Subcutaneous adipose tissue (tissue), 4 donors: ENCODE results near the gene PRX. TPM values are rescaled to one million over a fixed set of nuclear protein-coding genes. Genes with fewer than 3 reads are reported as not detected.

ENCODE experiments used
- CTCF ChIP-seq: fragments of 450-650 bp; IDR thresholded peaks from one replicate; pipeline ENCODE4 v1.5.1; 2016; ENCODE audit warnings: low read depth, mild to moderate bottlenecking, control low read depth, antibody characterized with exemption, moderate library complexity
- total RNA-seq, 4 donors: library from RNA; depleted of rRNA; stranded (reverse); fragments of >200 nt; gene quantifications; one replicate each; pipeline ENCODE4 v1.1.0, GENCODE V29; 2016

PRX gene
- total RNA-seq, 4 donors from 2014 or later, result 2.0 to 8.1 (median 3.4) TPM

- TF ChIP-seq CTCF, result no peak
Measured at GRCh38 chr19:40403262-40403984, 9.8 kb downstream of the PRX start.

GRCh38 chr19:40400559-40400958, 12.6 kb downstream of the PRX start:
- no peak for TF ChIP-seq CTCF

GRCh38 chr19:40398417-40399131, 14.6 kb downstream of the PRX start:
- TF ChIP-seq CTCF, result no peak

- no peak for TF ChIP-seq CTCF
Measured at GRCh38 chr19:40397568-40397906, 15.6 kb downstream of the PRX start.

- TF ChIP-seq CTCF, result no peak
Measured at GRCh38 chr19:40396886-40397567, 16.2 kb downstream of the PRX start.

- no peak for TF ChIP-seq CTCF
Measured at GRCh38 chr19:40395956-40396355, 17.2 kb downstream of the PRX start.

GRCh38 chr19:40394816-40395210, 18.4 kb downstream of the PRX start:
- no peak for TF ChIP-seq CTCF
